ENCODE measurements around the gene ZHX3.

DNA sequence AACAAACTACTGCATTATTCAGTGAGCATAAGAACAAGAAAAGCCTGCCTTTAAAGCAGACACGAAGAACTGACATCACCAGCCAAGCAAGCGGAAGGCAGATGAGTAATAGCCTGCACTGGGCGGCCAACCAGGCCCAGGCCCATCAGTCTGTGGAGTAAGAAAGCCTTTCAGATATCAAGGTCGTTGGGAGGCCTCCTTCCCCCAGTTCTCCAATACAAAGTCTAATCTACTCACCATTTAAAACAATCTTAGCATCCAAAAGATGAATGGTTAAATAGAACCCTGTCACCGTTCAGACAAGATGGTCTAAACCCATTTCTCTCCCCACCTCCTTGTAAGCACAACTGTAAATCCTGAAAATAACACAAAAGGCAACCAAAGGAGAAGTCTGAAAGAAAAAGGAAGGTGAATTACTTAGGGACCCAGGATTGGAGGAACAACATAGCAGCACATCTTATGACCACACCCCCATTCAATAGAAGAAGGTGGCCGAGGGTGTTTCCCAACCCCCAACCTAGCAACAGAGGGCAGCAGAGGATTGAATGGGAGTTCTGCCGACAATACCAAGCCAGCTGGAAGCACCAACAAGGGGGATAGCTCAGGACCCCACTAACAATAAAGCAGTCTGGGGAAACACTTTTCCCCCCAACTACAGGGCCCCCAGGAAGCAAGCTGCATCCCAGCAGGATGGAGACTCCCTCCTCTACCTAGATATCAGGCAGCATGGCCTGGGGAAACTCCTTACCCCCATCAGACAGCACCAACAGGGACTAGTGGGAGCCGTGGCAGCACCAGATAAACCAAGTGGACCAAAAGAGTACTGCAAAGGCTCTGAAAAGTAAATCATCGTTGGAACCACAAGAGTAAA is 67.9 kb downstream of the ZHX3 start:
- TF ChIP-seq, protein P1, sequence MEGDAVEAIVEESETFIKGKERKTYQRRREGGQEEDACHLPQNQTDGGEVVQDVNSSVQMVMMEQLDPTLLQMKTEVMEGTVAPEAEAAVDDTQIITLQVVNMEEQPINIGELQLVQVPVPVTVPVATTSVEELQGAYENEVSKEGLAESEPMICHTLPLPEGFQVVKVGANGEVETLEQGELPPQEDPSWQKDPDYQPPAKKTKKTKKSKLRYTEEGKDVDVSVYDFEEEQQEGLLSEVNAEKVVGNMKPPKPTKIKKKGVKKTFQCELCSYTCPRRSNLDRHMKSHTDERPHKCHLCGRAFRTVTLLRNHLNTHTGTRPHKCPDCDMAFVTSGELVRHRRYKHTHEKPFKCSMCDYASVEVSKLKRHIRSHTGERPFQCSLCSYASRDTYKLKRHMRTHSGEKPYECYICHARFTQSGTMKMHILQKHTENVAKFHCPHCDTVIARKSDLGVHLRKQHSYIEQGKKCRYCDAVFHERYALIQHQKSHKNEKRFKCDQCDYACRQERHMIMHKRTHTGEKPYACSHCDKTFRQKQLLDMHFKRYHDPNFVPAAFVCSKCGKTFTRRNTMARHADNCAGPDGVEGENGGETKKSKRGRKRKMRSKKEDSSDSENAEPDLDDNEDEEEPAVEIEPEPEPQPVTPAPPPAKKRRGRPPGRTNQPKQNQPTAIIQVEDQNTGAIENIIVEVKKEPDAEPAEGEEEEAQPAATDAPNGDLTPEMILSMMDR (conservative IDR thresholded peaks at IDR 0.05) = peak; percentile 19; the same call in 1 of the 2 replicates
- no peak for TF ChIP-seq EZH2 (IDR thresholded peaks at IDR 0.05; ENCODE audit: low read depth)

Data from PC-9 (cell line).